Esophagus (tissue), 2 donors: ENCODE results near the gene ZSWIM3. TPM values are rescaled to one million over a fixed set of nuclear protein-coding genes. Genes with fewer than 3 reads are reported as not detected.
"Not testable (repeated sequence)": the region's sequence is repeated elsewhere in the genome, so short reads cannot be mapped to it uniquely, and the experiment has no call there.

Experiments used
- H3K27ac ChIP-seq, 2 donors: one replicate each; pipeline ENCODE4 v1.5.1; 2013; ENCODE audit warnings: low read depth in 2 of 2, mild to moderate bottlenecking in 2 of 2, inconsistent platforms in 1 of 2, low read length in 1 of 2, moderate library complexity in 1 of 2
- H3K27me3 ChIP-seq, 2 donors: one replicate each; pipeline ENCODE4 v1.6.1; 2013; ENCODE audit warnings: low read length in 2 of 2, control low read depth in 1 of 2, mild to moderate bottlenecking in 1 of 2; ENCODE audit not compliant: insufficient read depth in 2 of 2, control insufficient read depth in 1 of 2
- H3K36me3 ChIP-seq, 2 donors: one replicate each; pipeline ENCODE4 v1.6.1; 2013; ENCODE audit warnings: low read length in 1 of 2; ENCODE audit not compliant: control insufficient read depth in 2 of 2, insufficient read depth in 2 of 2
- H3K4me1 ChIP-seq, 2 donors: one replicate each; pipeline ENCODE4 v1.6.1; 2013; ENCODE audit warnings: low read length in 1 of 2; ENCODE audit not compliant: control insufficient read depth in 2 of 2, insufficient read depth in 2 of 2
- H3K4me3 ChIP-seq, 2 donors: one replicate each; pipeline ENCODE4 v1.5.1; 2013; ENCODE audit warnings: low read length in 2 of 2, mild to moderate bottlenecking in 2 of 2, low read depth in 1 of 2, moderate library complexity in 1 of 2
- H3K9me3 ChIP-seq, 2 donors: one replicate each; pipeline ENCODE4 v1.6.1; 2013; ENCODE audit warnings: mild to moderate bottlenecking in 2 of 2, low read depth in 1 of 2, low read length in 1 of 2, moderate library complexity in 1 of 2; ENCODE audit not compliant: control insufficient read depth in 2 of 2, insufficient read depth in 1 of 2
- WGBS, 2 donors: extraction: QIAGEN DNeasy Blood & Tissue Kit; methylation state at CpG; one replicate each; pipeline ENCODE4 v1.1.7; 2013; 5-methylcytosine and 5-hydroxymethylcytosine counted together
- polyA plus RNA-seq, 2 donors: library from polyadenylated mRNA; stranded (reverse); fragments of 200-250 nt; gene quantifications; one replicate each; pipeline ENCODE4 v1.2.3, GENCODE V29; 2013
- donor health status: healthy with polysubstance abuse.
- donor health status: Bipolar disorder and iron deficiency.

ZSWIM3 gene
- polyA plus RNA-seq, 2 donors: 1.1 to 1.5 TPM

GRCh38 chr20:45829673-45830106 lies 27.7 kb upstream of the ZSWIM3 start:
- H3K36me3 ChIP-seq, H3K9me3 ChIP-seq, H3K4me1 ChIP-seq, H3K27me3 ChIP-seq, H3K4me3 ChIP-seq, H3K27ac ChIP-seq: not testable (repeated sequence)
- WGBS, 2 donors: 64 to 76% methylated on average over 4 of the region's 4 CpGs

GRCh38 chr20:45832619-45833018 lies 24.8 kb upstream of the ZSWIM3 start:
- Histone ChIP-seq H3K4me3 (no peak overlapping the region), H3K27ac (peak overlapping the region; percentile 85 to 93), H3K4me1 (peaks cover 3 to 12% of the 10 kb centered on the region in 2 donors), H3K27me3 (no peaks in the 10 kb centered on the region), H3K36me3 (no peaks in the 10 kb centered on the region), H3K9me3 (no peaks in the 10 kb centered on the region)
- 84 to 85% methylated on average over 4 of the region's 4 CpGs for WGBS, 2 donors

DNA sequence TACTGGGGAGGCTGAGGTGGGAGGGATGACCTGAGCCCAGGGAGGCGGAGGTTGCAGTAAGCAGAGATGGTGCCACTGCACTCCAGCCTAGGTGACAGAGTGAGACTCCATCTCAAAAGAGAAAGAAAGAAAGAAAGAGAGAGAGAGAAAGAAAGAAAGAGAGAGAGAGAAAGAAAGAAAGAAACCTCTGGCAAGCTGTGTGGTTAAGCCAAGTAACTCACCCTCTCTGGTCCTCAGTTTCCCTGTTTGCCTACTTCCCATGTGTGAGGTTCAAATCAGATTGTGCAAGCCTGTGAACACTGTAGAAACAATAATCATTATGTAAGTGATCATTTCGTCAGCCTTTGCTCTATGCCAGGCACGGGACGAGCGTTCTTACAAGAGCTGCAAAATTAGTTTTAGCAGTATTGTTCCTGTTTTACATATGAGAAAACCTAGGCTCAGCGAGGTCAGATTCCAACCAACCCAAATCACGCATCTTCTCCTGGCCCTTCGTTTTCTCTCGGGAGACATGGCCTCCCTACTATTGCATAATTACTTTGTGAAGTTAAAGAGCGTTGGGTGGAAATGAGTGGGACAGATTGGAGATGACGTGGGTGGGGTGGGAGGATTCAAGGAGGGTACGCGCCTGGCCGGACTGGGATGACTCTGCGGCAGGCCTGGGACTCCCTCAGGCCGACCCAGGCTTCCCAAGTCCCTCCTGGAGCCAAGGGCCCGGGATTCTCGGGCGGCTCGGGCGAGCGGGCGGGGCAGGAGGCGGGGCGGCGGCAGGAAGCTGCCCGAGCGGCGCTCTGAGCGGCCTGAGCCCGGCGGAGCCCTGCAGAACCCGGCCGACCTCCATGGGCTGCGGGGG lies 24.2 kb upstream of the ZSWIM3 start, which contains the start of gene SNX21:
TSS of gene SNX21 (plus strand) at position 770 of the 853 bp plus-strand sequence. CDS start 121 bp downstream, outside the sequence.
- Histone ChIP-seq H3K27me3 (no peaks in the 10 kb centered on the region), H3K36me3 (no peaks in the 10 kb centered on the region), H3K9me3 (no peaks in the 10 kb centered on the region), H3K4me1 (peaks cover 3 to 12% of the 10 kb centered on the region in 2 donors), H3K4me3 (peak within 1 kb of the TSS; percentile 68 to 70), H3K27ac (peak within 1 kb of the TSS; percentile 85 to 93)
- WGBS, 2 donors: 3 to 6% methylated on average over 31 to 35 of the region's 35 CpGs

DNA sequence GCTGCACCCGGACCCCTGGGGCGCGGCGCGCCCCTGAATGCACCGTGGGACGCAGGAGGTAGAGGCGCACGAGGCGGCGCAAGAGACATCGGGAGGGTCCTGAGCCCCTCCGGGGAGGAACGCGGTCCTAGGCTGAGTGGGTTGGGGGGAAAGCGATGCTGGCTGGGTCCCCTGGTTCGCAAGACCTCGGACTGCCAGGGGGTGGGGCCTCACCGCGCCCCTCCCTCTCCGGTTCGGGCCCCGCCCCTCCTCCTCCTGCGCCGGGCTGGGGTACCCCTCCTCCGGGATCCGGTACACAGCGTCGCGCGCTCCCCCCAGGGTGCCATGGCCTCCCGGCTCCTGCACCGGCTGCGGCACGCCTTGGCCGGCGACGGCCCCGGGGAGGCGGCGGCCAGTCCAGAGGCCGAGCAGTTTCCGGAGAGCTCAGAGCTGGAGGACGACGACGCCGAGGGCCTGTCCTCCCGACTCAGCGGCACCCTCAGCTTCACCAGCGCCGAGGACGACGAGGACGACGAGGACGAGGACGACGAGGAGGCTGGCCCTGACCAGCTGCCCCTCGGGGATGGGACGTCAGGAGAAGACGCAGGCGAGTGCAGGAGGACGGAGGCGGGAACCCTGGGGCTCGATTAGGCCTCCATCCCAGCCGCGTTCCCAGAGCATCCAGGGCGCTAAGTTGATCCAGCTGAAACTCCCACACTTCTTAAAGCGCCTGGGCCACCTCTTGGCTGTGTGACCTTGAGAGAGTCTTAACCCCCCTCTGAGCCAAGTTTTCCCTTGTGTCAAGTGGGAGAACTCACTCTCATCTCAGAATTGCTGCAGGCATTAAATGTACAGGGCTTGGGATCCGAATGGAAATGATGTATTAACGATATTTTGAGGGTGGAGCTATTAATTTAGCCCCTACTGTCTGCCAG lies 23.3 kb upstream of the ZSWIM3 start:
- 3 to 6% methylated on average over 55 to 71 of the region's 71 CpGs for WGBS, 2 donors
- Histone ChIP-seq H3K4me1 (peaks cover 3 to 12% of the 10 kb centered on the region in 2 donors), H3K27ac (peak overlapping the region; percentile 85 to 93), H3K27me3 (no peaks in the 10 kb centered on the region), H3K9me3 (no peaks in the 10 kb centered on the region), H3K4me3 (peak overlapping the region; percentile 68 to 70), H3K36me3 (no peaks in the 10 kb centered on the region)

DNA sequence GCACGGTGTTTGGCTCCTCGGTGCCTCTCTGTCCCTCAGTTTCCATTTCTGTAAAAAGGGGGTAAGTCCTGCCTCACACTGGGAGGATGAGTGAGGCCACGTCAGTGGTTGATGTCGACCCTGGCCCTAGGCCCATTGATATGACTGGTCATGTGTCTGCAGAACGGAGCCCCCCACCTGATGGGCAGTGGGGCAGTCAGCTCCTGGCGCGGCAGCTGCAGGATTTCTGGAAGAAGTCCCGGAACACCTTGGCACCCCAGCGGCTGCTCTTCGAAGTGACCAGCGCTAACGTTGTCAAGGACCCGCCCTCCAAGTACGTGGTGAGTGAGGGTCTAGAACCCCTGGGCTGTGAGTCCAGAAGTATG lies 22.6 kb upstream of the ZSWIM3 start:
- no peaks in the 10 kb centered on the region for H3K36me3 ChIP-seq
- peak overlapping the region; percentile 68 to 70 for H3K4me3 ChIP-seq
- no peaks in the 10 kb centered on the region for H3K9me3 ChIP-seq
- no peaks in the 10 kb centered on the region for H3K27me3 ChIP-seq
- peak overlapping the region; percentile 85 to 93 for H3K27ac ChIP-seq
- 71 to 72% methylated on average over 14 of the region's 14 CpGs for WGBS, 2 donors
- H3K4me1 ChIP-seq: peaks cover 3 to 12% of the 10 kb centered on the region in 2 donors

DNA sequence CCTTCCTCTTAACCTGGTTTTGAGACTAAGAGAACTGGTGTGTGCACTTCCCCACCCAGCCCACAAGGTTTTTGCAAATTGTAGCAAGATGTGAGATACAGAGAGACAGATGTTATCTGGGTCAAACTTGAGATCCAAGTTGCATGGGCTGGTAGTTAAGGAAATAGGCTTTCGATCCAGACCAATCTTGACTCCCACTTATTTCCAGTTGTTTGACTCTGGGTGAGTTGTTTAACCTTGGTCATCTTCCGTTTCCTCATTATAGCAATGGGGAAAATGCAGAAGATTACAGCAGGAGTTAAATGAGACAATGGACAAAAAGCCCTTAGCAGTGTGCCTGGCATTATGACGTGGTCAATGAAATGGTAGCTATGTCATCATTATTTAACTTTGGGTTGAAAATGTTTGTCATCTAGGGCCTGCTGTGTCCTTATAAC lies 22.1 kb upstream of the ZSWIM3 start:
- WGBS, 2 donors: 60 to 63% methylated on average over 3 of the region's 3 CpGs
- Histone ChIP-seq H3K36me3 (peaks cover 0 to 1% of the 10 kb centered on the region in 2 donors), H3K9me3 (no peaks in the 10 kb centered on the region), H3K27ac (peak overlapping the region; percentile 20 to 80), H3K4me3 (peak overlapping the region in 1 of 2 donors; percentile 70), H3K27me3 (no peaks in the 10 kb centered on the region), H3K4me1 (peaks cover 3 to 12% of the 10 kb centered on the region in 2 donors)

- H3K4me3 ChIP-seq: peak overlapping the region in 1 of 2 donors; percentile 35
- H3K27me3 ChIP-seq: no peaks in the 10 kb centered on the region
- WGBS, 2 donors: 61 to 75% methylated on average over 5 of the region's 5 CpGs
- peak overlapping the region; percentile 20 to 80 for H3K27ac ChIP-seq
- peaks cover 0 to 6% of the 10 kb centered on the region in 2 donors for H3K36me3 ChIP-seq
- peaks cover 3 to 13% of the 10 kb centered on the region in 2 donors for H3K4me1 ChIP-seq
- H3K9me3 ChIP-seq: no peaks in the 10 kb centered on the region
Measured at GRCh38 chr20:45835825-45836224, 21.6 kb upstream of the ZSWIM3 start.

- peaks cover 6 to 15% of the 10 kb centered on the region in 2 donors for H3K36me3 ChIP-seq
- no peaks in the 10 kb centered on the region for H3K9me3 ChIP-seq
- WGBS, 2 donors: 26 to 29% methylated on average over 1 of the region's 1 CpG
- H3K4me3 ChIP-seq: peak overlapping the region in 1 of 2 donors; percentile 4
- H3K4me1 ChIP-seq: peaks cover 3 to 14% of the 10 kb centered on the region in 2 donors
- no peaks in the 10 kb centered on the region for H3K27me3 ChIP-seq
- peak overlapping the region in 1 of 2 donors; percentile 38 for H3K27ac ChIP-seq
Measured at GRCh38 chr20:45836841-45837240, 20.6 kb upstream of the ZSWIM3 start.

- Histone ChIP-seq H3K36me3 (peaks cover 12 to 35% of the 10 kb centered on the region in 2 donors), H3K27me3 (no peaks in the 10 kb centered on the region), H3K27ac (no peak overlapping the region), H3K4me3 (no peak overlapping the region), H3K9me3 (no peaks in the 10 kb centered on the region), H3K4me1 (peaks cover 0 to 5% of the 10 kb centered on the region in 2 donors)
- 89% methylated on average over 25 of the region's 25 CpGs for WGBS, 2 donors
Measured at GRCh38 chr20:45840700-45841198, 16.7 kb upstream of the ZSWIM3 start.
